ENCODE measurements around the gene TRIM10. TPM values are rescaled to one million over a fixed set of nuclear protein-coding genes. Genes with fewer than 3 reads are reported as not detected.
"Not testable (repeated sequence)": the region's sequence is repeated elsewhere in the genome, so short reads cannot be mapped to it uniquely, and the experiment has no call there.

The TRIM10 gene
- total RNA-seq, 2 donors from 2014 or later: 0.16 TPM; not detected in 1

- Mint-ChIP-seq H3K27ac (no peak overlapping the region), H3K4me1 (no peaks in the 10 kb centered on the region), H3K4me3 (no peak overlapping the region), H3K9me3 (no peaks in the 10 kb centered on the region), H3K27me3 (no peaks in the 10 kb centered on the region), H3K36me3 (ENCODE audit: low read depth) (peaks cover 86% of the 10 kb centered on the region)
- no peak for ATAC-seq (replicated peaks)
Observed at GRCh38 chr6:30188541-30188940, 27.5 kb upstream of the TRIM10 start.

GRCh38 chr6:30185846-30186484 is 25.0 kb upstream of the TRIM10 start:
- H3K9me3 Mint-ChIP-seq: no peaks in the 10 kb centered on the region
- H3K4me1 Mint-ChIP-seq: peaks cover 5% of the 10 kb centered on the region
- H3K27ac Mint-ChIP-seq: peak overlapping the region; percentile 3
- H3K36me3 Mint-ChIP-seq (ENCODE audit: low read depth): peaks cover 63% of the 10 kb centered on the region
- ATAC-seq (replicated peaks): no peak
- H3K27me3 Mint-ChIP-seq: no peaks in the 10 kb centered on the region
- no peak overlapping the region for H3K4me3 Mint-ChIP-seq

DNA sequence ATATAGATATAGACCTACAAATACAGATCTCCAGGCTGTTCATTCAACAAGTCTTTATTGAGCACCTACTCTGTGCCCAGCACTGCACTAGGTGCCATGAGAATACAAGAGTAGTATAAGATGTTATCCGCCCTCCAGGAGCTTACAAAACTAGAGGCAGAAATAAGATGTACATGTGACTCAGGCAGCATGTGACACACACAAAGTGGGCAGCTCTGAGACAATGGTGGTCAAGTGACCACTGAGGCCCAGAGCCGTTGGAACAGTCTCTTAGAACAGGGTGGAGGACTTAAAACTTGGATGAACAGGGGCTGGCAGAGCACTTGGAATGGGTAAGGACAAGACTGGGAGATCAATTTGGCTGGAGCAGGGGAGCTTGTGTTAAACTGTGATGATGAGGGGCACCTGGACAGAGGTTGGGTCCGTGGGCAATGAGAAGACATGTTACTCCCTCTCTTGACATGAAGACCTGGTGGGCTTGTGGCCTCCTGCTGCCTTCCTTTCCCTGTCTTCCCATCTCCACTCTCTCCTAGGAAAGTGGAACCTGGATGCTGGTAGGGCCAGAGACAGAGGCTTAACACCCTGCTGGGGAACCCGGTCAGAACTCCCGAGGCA is 23.5 kb upstream of the TRIM10 start:
- H3K36me3 Mint-ChIP-seq (ENCODE audit: low read depth): peaks cover 49% of the 10 kb centered on the region
- ATAC-seq (replicated peaks): no peak
- peaks cover 1% of the 10 kb centered on the region for H3K9me3 Mint-ChIP-seq
- peaks cover 4% of the 10 kb centered on the region for H3K27me3 Mint-ChIP-seq
- peaks cover 6% of the 10 kb centered on the region for H3K4me1 Mint-ChIP-seq
- no peak overlapping the region for H3K27ac Mint-ChIP-seq
- no peak overlapping the region for H3K4me3 Mint-ChIP-seq

DNA sequence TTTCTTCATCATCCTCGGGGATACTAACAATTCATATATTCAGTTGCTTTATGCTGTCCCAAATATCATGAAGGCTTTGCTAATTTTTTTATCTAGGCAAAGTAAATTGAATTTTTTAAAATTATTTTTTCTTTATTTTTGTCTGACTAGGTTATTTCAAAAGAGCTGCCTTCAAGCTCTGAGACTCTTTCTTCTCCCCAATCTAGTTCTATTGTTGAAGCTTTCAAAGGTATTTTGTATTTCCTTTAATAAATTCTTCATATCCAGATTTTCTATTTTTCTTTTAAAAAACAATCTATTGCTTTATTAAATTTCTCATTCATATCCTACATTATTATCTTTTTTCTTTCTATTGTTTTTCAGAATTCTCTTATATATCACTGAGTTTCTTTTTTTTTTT is 19.1 kb upstream of the TRIM10 start:
- H3K27me3 Mint-ChIP-seq: peaks cover 33% of the 10 kb centered on the region
- no peak overlapping the region for H3K4me3 Mint-ChIP-seq
- H3K27ac Mint-ChIP-seq: no peak overlapping the region
- no peak for ATAC-seq (replicated peaks)
- H3K9me3 Mint-ChIP-seq: peaks cover 5% of the 10 kb centered on the region
- H3K4me1 Mint-ChIP-seq: peaks cover 6% of the 10 kb centered on the region
- peaks cover 10% of the 10 kb centered on the region for H3K36me3 Mint-ChIP-seq (ENCODE audit: low read depth)

- ATAC-seq (replicated peaks): no peak
- Mint-ChIP-seq H3K27ac (no peak overlapping the region), H3K4me3 (no peak overlapping the region), H3K27me3 (peaks cover 38% of the 10 kb centered on the region), H3K4me1 (peaks cover 6% of the 10 kb centered on the region), H3K9me3 (peaks cover 5% of the 10 kb centered on the region), H3K36me3 (ENCODE audit: low read depth) (no peaks in the 10 kb centered on the region)
Observed at GRCh38 chr6:30178837-30179236, 17.8 kb upstream of the TRIM10 start.

GRCh38 chr6:30175765-30176164 is 14.8 kb upstream of the TRIM10 start:
- Mint-ChIP-seq H3K27me3 (peaks cover 55% of the 10 kb centered on the region), H3K4me3 (no peak overlapping the region), H3K9me3 (peaks cover 5% of the 10 kb centered on the region), H3K27ac (no peak overlapping the region), H3K36me3 (ENCODE audit: low read depth) (no peaks in the 10 kb centered on the region), H3K4me1 (no peaks in the 10 kb centered on the region)
- no peak for ATAC-seq (replicated peaks)

- peaks cover 55% of the 10 kb centered on the region for H3K27me3 Mint-ChIP-seq
- H3K36me3 Mint-ChIP-seq (ENCODE audit: low read depth): no peaks in the 10 kb centered on the region
- no peaks in the 10 kb centered on the region for H3K9me3 Mint-ChIP-seq
- no peak overlapping the region for H3K27ac Mint-ChIP-seq
- ATAC-seq (replicated peaks): no peak
- H3K4me3 Mint-ChIP-seq: no peak overlapping the region
- peaks cover 4% of the 10 kb centered on the region for H3K4me1 Mint-ChIP-seq
Observed at GRCh38 chr6:30172681-30173080, 11.7 kb upstream of the TRIM10 start.

DNA sequence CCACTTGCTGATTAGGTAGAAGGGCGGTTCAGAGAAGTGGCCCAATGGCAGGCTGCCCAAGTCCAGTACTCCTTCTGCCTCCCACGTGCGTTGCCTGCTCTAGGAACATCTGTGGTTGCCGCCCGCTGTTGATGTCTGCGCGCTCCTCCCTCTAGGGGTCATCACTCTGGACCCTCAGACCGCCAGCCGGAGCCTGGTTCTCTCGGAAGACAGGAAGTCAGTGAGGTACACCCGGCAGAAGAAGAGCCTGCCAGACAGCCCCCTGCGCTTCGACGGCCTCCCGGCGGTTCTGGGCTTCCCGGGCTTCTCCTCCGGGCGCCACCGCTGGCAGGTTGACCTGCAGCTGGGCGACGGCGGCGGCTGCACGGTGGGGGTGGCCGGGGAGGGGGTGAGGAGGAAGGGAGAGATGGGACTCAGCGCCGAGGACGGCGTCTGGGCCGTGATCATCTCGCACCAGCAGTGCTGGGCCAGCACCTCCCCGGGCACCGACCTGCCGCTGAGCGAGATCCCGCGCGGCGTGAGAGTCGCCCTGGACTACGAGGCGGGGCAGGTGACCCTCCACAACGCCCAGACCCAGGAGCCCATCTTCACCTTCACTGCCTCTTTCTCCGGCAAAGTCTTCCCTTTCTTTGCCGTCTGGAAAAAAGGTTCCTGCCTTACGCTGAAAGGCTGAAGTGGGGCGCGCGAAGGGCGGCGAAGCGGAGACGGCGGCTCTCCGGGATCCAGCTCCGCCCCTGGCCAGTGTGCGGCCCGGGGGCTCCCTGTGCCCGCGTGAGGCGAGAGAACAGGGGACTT is 10.9 kb upstream of the TRIM10 start:
- peak; percentile 26 for ATAC-seq (replicated peaks)

GRCh38 chr6:30169658-30170614 is 8.9 kb upstream of the TRIM10 start:
- Mint-ChIP-seq H3K4me1 (peaks cover 4% of the 10 kb centered on the region), H3K4me3 (no peak overlapping the region), H3K9me3 (no peaks in the 10 kb centered on the region), H3K27ac (no peak overlapping the region), H3K27me3 (peaks cover 38% of the 10 kb centered on the region), H3K36me3 (ENCODE audit: low read depth) (no peaks in the 10 kb centered on the region)
- peak; percentile 76 for ATAC-seq (replicated peaks)

More for the DNA sequence above, 10.9 kb upstream of the TRIM10 start:
- no peak overlapping the region for H3K27ac Mint-ChIP-seq
- H3K36me3 Mint-ChIP-seq (ENCODE audit: low read depth): no peaks in the 10 kb centered on the region
- peaks cover 47% of the 10 kb centered on the region for H3K27me3 Mint-ChIP-seq
- H3K4me1 Mint-ChIP-seq: peaks cover 4% of the 10 kb centered on the region
- H3K9me3 Mint-ChIP-seq: no peaks in the 10 kb centered on the region
- no peak overlapping the region for H3K4me3 Mint-ChIP-seq

DNA sequence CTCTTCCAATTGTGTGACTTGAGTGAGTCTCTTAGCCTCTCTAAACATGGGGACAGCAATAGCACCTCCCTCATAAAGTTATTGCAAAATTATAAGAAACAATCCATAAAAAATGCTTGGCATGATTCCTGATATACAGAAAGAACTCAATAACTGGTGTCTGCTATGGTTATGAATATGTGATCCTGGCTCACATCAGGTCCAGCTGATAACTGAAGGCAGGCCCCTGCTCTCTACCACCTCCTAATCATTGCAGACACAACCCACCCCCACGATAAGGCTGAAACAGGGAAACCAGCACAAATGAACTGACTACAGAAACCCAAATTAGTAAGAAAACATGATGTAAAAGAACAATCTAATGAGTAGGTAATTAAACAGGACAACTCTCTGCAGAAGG is 7.7 kb upstream of the TRIM10 start:
- ATAC-seq (replicated peaks): no peak
- Mint-ChIP-seq H3K27me3 (peaks cover 34% of the 10 kb centered on the region), H3K4me1 (peaks cover 4% of the 10 kb centered on the region), H3K4me3 (no peak overlapping the region), H3K9me3 (no peaks in the 10 kb centered on the region), H3K27ac (no peak overlapping the region), H3K36me3 (ENCODE audit: low read depth) (no peaks in the 10 kb centered on the region)

DNA sequence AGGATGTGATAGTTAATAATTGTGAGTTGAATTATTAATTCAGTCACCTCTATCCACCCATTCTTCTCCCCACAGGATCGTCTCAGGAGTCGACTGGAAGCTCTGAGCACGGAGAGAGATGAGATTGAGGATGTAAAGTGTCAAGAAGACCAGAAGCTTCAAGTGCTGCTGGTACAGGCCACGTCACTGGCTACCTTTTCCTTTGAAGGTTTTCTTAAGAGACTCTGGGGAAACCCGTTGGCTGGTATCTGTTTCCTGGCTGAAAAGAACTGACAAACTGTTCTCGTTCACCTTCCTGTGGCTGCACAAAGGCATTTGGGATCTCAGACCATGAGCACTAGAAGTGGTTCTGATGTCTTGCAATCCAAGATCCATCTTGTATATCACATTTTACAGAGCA is 6.1 kb upstream of the TRIM10 start:
- no peaks in the 10 kb centered on the region for H3K36me3 Mint-ChIP-seq (ENCODE audit: low read depth)
- ATAC-seq (replicated peaks): peak; percentile 49
- no peak overlapping the region for H3K27ac Mint-ChIP-seq
- no peaks in the 10 kb centered on the region for H3K9me3 Mint-ChIP-seq
- H3K27me3 Mint-ChIP-seq: peaks cover 26% of the 10 kb centered on the region
- no peak overlapping the region for H3K4me3 Mint-ChIP-seq
- H3K4me1 Mint-ChIP-seq: peaks cover 8% of the 10 kb centered on the region

GRCh38 chr6:30165238-30165637 is 4.2 kb upstream of the TRIM10 start:
- not testable (repeated sequence) for H3K4me3 Mint-ChIP-seq; H3K36me3 Mint-ChIP-seq (ENCODE audit: low read depth); H3K9me3 Mint-ChIP-seq; ATAC-seq (replicated peaks); H3K4me1 Mint-ChIP-seq; H3K27ac Mint-ChIP-seq
- peaks cover 13% of the 10 kb centered on the region for H3K27me3 Mint-ChIP-seq

- Mint-ChIP-seq H3K27me3 (peaks cover 14% of the 10 kb centered on the region), H3K27ac (no peak overlapping the region), H3K4me1 (peaks cover 10% of the 10 kb centered on the region), H3K9me3 (no peaks in the 10 kb centered on the region), H3K36me3 (ENCODE audit: low read depth) (no peaks in the 10 kb centered on the region), H3K4me3 (no peak overlapping the region)
- no peak for ATAC-seq (replicated peaks)
Observed at GRCh38 chr6:30164714-30165113, 3.7 kb upstream of the TRIM10 start.

Data from activated T-helper 17 cell treated with anti-CD3 and anti-CD28 coated beads, Interleukin-2, amount 50 U/mL, for 72 hours (primary cell).